GM12878 (cell line): Measurements from ENCODE around the gene RFLNA.

Source experiments
- CBFB ChIP-seq: IDR thresholded peaks from 2 replicates; pipeline ENCODE4 v1.6.1; 2016; ENCODE audit warnings: antibody characterized with exemption, low read depth
- CTCF ChIP-seq, 3 experiments: IDR thresholded peaks in 2 of 3; conservative IDR thresholded peaks in 1 of 3; 2 replicates each; pipeline ENCODE4 v1.5.1; 2011; ENCODE audit warnings: low read depth in 3 of 3, low read length in 3 of 3, mild to moderate bottlenecking in 3 of 3, control low read depth in 2 of 3, moderate library complexity in 2 of 3, inconsistent platforms in 1 of 3, mixed read lengths in 1 of 3; ENCODE audit not compliant: control insufficient read depth in 2 of 3, insufficient read depth in 1 of 3; ENCODE audit errors: extremely low read depth in 1 of 3
- EP300 ChIP-seq, 2 experiments: fragments of 150-350 bp in 1 of 2; IDR thresholded peaks; 2 replicates each; pipeline ENCODE4 v1.6.1; 2011 to 2012; ENCODE audit warnings: low read depth in 2 of 2, low read length in 2 of 2, borderline replicate concordance in 1 of 2, improper control_type of control experiment in 1 of 2, inconsistent platforms in 1 of 2; ENCODE audit not compliant: control insufficient read depth in 1 of 2
- EZH2 ChIP-seq: IDR thresholded peaks from 2 replicates; pipeline ENCODE4 v1.6.1; 2012; ENCODE audit warnings: low read depth, mild to moderate bottlenecking, control low read depth, inconsistent platforms, low read length, borderline replicate concordance; ENCODE audit not compliant: control insufficient read depth
- IRF5 ChIP-seq: fragments of 450-650 bp; IDR thresholded peaks from 2 replicates; pipeline ENCODE4 v1.6.1; 2017; ENCODE audit warnings: borderline replicate concordance
- POU2F2 ChIP-seq: IDR thresholded peaks from 3 replicates; pipeline ENCODE4 v1.6.1; 2011; ENCODE audit warnings: low read depth, mild to moderate bottlenecking, low read length, borderline replicate concordance
- RAD21 ChIP-seq: IDR thresholded peaks from 2 replicates; pipeline ENCODE4 v1.6.1; 2011; ENCODE audit warnings: mild to moderate bottlenecking, low read depth, low read length, moderate library complexity; ENCODE audit not compliant: insufficient read depth
- SREBF2 ChIP-seq: IDR thresholded peaks from 2 replicates; pipeline ENCODE4 v1.6.1; 2012; ENCODE audit warnings: mild to moderate bottlenecking, low read length
- TARDBP ChIP-seq: IDR thresholded peaks from 2 replicates; pipeline ENCODE4 v1.6.1; 2016; ENCODE audit warnings: borderline replicate concordance
- ZBTB33 ChIP-seq: fragments of 450-650 bp; IDR thresholded peaks from 2 replicates; pipeline ENCODE4 v1.6.1; 2017; ENCODE audit warnings: mild to moderate bottlenecking
- ZNF207 ChIP-seq: fragments of 450-650 bp; IDR thresholded peaks from 2 replicates; pipeline ENCODE4 v1.6.1; 2014; ENCODE audit warnings: antibody characterized with exemption, mild to moderate bottlenecking, borderline replicate concordance

- TF ChIP-seq CTCF (IDR thresholded peaks at IDR 0.05 in 2 of 3, conservative IDR thresholded peaks at IDR 0.05 in 1 of 3; ENCODE audit: control insufficient read depth in 2 of 3, extremely low read depth in 1 of 3, insufficient read depth in 1 of 3, low read depth in 3 of 3, low read length in 3 of 3) (no peak), EP300 (IDR thresholded peaks at IDR 0.05; ENCODE audit: borderline replicate concordance in 1 of 2, control insufficient read depth in 1 of 2, low read depth in 2 of 2, low read length in 2 of 2) (no peak), EZH2 (no peak), TARDBP (no peak), SREBF2 (no peak), ZBTB33 (no peak), POU2F2 (no peak), IRF5 (no peak), CBFB (no peak), RAD21 (no peak), ZNF207 (no peak)
Observed at GRCh38 chr12:124309744-124310143, 14.9 kb downstream of the RFLNA start.
